ENCODE results near the gene MACROD1. TPM values are rescaled to one million over a fixed set of nuclear protein-coding genes. Genes with fewer than 3 reads are reported as not detected.

Gene MACROD1
- total and polyA plus RNA-seq, 10 of the 15 experiments (the other 5 are each of a cell fraction or from before 2014, with no cell fraction given) = 1.2 to 22.7 (median 11.3) TPM; not detected in 1

GRCh38 chr11:64067230-64067993 lies 98.5 kb downstream of the MACROD1 start (continued):
- TF ChIP-seq POLR2A (IDR thresholded peaks at IDR 0.05; ENCODE audit: low read depth, low read length) = no peak
- no peak for TF ChIP-seq IRF5 (IDR thresholded peaks at IDR 0.05; ENCODE audit: borderline replicate concordance)

GRCh38 chr11:64065712-64066111 lies 100.2 kb downstream of the MACROD1 start:
- H3K27ac ChIP-seq (ENCODE audit: control insufficient read depth, insufficient read depth) = no peak overlapping the region
- no peaks in the 10 kb centered on the region for H3K36me3 ChIP-seq (ENCODE audit: control insufficient read depth in 2 of 2, insufficient read depth in 2 of 2, low read length in 1 of 2)
- no peaks in the 10 kb centered on the region; the same call in 1 of the 2 replicates for H3K4me1 ChIP-seq (ENCODE audit: control insufficient read depth, insufficient read depth, low read length)
- no peaks in the 10 kb centered on the region for H3K9me3 ChIP-seq (replicated peaks; ENCODE audit: control insufficient read depth, insufficient read depth, low read length)
- DNase-seq (ENCODE audit: low read depth, low spot score) (no peak), FAIRE-seq (no peak), ATAC-seq (no peak)
- intact Hi-C loops (cut with micrococcal nuclease; ENCODE audit: unreplicated experiment) (no loop called here), in situ Hi-C loops (cut with MboI) (no loop called here)
- no TSS peak for BruUV-seq (replicated peaks)
- 32% methylated on average over 4 of the region's 10 CpGs for WGBS (ENCODE audit: insufficient coverage, insufficient replicate concordance, low lambda C conversion rate, missing lambda C conversion rate)
- peaks cover 0 to 5% of the 10 kb centered on the region in 2 experiments for H3K27me3 ChIP-seq (replicated peaks in 1 of 2; ENCODE audit: control insufficient read depth in 2 of 2, insufficient read depth in 2 of 2, low read length in 1 of 2)
- no peak overlapping the region for H3K9ac ChIP-seq (ENCODE audit: control insufficient read depth, insufficient read depth, low read length)
- H3K4me2 ChIP-seq (ENCODE audit: control insufficient read depth, insufficient read depth) = no peak overlapping the region
- no peak overlapping the region for H3K4me3 ChIP-seq
- ChIA-PET SMC1A (ENCODE audit: uncharacterized antibody, unreplicated experiment) (no interaction called here), RAD21 (ENCODE audit: unreplicated experiment) (no interaction called here), POLR2A (no interaction called here), CTCF (no interaction called here)
- TF ChIP-seq ZBTB4 (CRISPR knock-in tag; IDR thresholded peaks at IDR 0.05) (no peak), YBX1 (IDR thresholded peaks at IDR 0.05) (no peak), RAD21 (IDR thresholded peaks at IDR 0.05; ENCODE audit: insufficient read depth, low read depth, low read length) (no peak), IRF4 (IDR thresholded peaks at IDR 0.05; ENCODE audit: low read depth, low read length) (no peak), MEF2A (IDR thresholded peaks at IDR 0.05; ENCODE audit: insufficient read depth, low read depth, low read length) (no peak), POU2F2 (IDR thresholded peaks at IDR 0.05; ENCODE audit: borderline replicate concordance, low read depth, low read length) (no peak), ESRRA (IDR thresholded peaks at IDR 0.05; ENCODE audit: low read length) (no peak), CUX1 (IDR thresholded peaks at IDR 0.05; ENCODE audit: insufficient replicate concordance, low read depth, low read length) (no peak), ZZZ3 (IDR thresholded peaks at IDR 0.05; ENCODE audit: control insufficient read depth, insufficient read length, low read depth) (no peak), NFYB (IDR thresholded peaks at IDR 0.05; ENCODE audit: insufficient read depth, low read depth, low read length) (no peak)
- no peaks in the 10 kb centered on the region for H4K20me1 ChIP-seq (ENCODE audit: control insufficient read depth, insufficient read depth)
- no peak overlapping the region for H2AFZ ChIP-seq (ENCODE audit: control insufficient read depth, low read depth, low read length)
- H3K79me2 ChIP-seq (ENCODE audit: control insufficient read depth, insufficient read depth, low read length) = no peaks in the 10 kb centered on the region

All from GM12878 (cell line).